DMS153 (cell line): ENCODE data around the gene NPLOC4.

ENCODE experiments used
- DNase-seq: peaks from one replicate; lab custom pipeline; 2025; lab: John Stamatoyannopoulos, UW

Gene NPLOC4

GRCh38 chr17:81583589-81584342 lies 53.1 kb downstream of the NPLOC4 start:
- DNase-seq: no peak

GRCh38 chr17:81582749-81583148 lies 54.2 kb downstream of the NPLOC4 start:
- DNase-seq: no peak

GRCh38 chr17:81582341-81582740 lies 54.6 kb downstream of the NPLOC4 start:
- no peak for DNase-seq

GRCh38 chr17:81581758-81582157 lies 55.2 kb downstream of the NPLOC4 start:
- no peak for DNase-seq

- DNase-seq: no peak
These were observed 56.4 kb downstream of the NPLOC4 start for GRCh38 chr17:81580481-81580880.

- no peak for DNase-seq
These were observed 57.0 kb downstream of the NPLOC4 start for GRCh38 chr17:81579821-81580321.

GRCh38 chr17:81579298-81579697 lies 57.6 kb downstream of the NPLOC4 start:
- DNase-seq: no peak

GRCh38 chr17:81578561-81579225 lies 58.2 kb downstream of the NPLOC4 start:
- DNase-seq: no peak

- no peak for DNase-seq
These were observed 58.9 kb downstream of the NPLOC4 start for GRCh38 chr17:81578038-81578441.

- no peak for DNase-seq
These were observed 59.5 kb downstream of the NPLOC4 start for GRCh38 chr17:81577278-81578000.

GRCh38 chr17:81576621-81577277 lies 60.2 kb downstream of the NPLOC4 start:
- DNase-seq: no peak

GRCh38 chr17:81575836-81576235 lies 61.1 kb downstream of the NPLOC4 start:
- DNase-seq: no peak

- no peak for DNase-seq
These were observed 62.3 kb downstream of the NPLOC4 start for GRCh38 chr17:81574643-81574956.

- no peak for DNase-seq
These were observed 62.9 kb downstream of the NPLOC4 start for GRCh38 chr17:81573794-81574642.

GRCh38 chr17:81572563-81573168 lies 64.2 kb downstream of the NPLOC4 start:
- DNase-seq: no peak

GRCh38 chr17:81570964-81571363 lies 65.9 kb downstream of the NPLOC4 start:
- no peak for DNase-seq

- DNase-seq: no peak
These were observed 66.9 kb downstream of the NPLOC4 start for GRCh38 chr17:81569986-81570514.

GRCh38 chr17:81568416-81568815 lies 68.5 kb downstream of the NPLOC4 start:
- no peak for DNase-seq

- DNase-seq: no peak
These were observed 69.7 kb downstream of the NPLOC4 start for GRCh38 chr17:81567191-81567590.

- peak; percentile 50 for DNase-seq
These were observed 70.3 kb downstream of the NPLOC4 start for GRCh38 chr17:81566461-81567126.
